Small intestine (tissue), 7 donors: Measurements from ENCODE around the gene TMEM74B. TPM values are rescaled to one million over a fixed set of nuclear protein-coding genes. Genes with fewer than 3 reads are reported as not detected.
A peak's percentile ranks its signal among the peaks of the same experiment; 100 is the strongest.
"Not testable (repeated sequence)": the region's sequence is repeated elsewhere in the genome, so short reads cannot be mapped to it uniquely, and the experiment has no call there.

Experiments used
- DNase-seq, 2 donors: peaks; one replicate each; pipeline versions ENCODE4 v3.0.0 to v3.0.0-alpha.2; 2013
- FAIRE-seq: peaks from 2 replicates; lab custom pipeline; 2012; peaks lifted over from hg19 to GRCh38; lab: Jason Lieb, UNC
- H3K27ac ChIP-seq, 3 donors: one replicate each; pipeline ENCODE4 v1.5.1; 2013; ENCODE audit warnings: low read length in 2 of 3, mild to moderate bottlenecking in 2 of 3, control low read depth in 1 of 3, inconsistent platforms in 1 of 3, low read depth in 1 of 3, moderate library complexity in 1 of 3
- H3K27me3 ChIP-seq, 3 donors: one replicate each; pipeline ENCODE4 v1.6.1; 2013; ENCODE audit warnings: low read length in 3 of 3, inconsistent platforms in 1 of 3; ENCODE audit not compliant: control insufficient read depth in 3 of 3, insufficient read depth in 3 of 3
- H3K36me3 ChIP-seq, 3 donors: one replicate each; pipeline ENCODE4 v1.6.1; 2013; ENCODE audit warnings: low read length in 3 of 3, inconsistent platforms in 1 of 3, low read depth in 1 of 3, mild to moderate bottlenecking in 1 of 3, moderate library complexity in 1 of 3; ENCODE audit not compliant: control insufficient read depth in 3 of 3, insufficient read depth in 2 of 3
- H3K4me1 ChIP-seq, 3 donors: one replicate each; pipeline ENCODE4 v1.6.1; 2013; ENCODE audit warnings: low read length in 2 of 3, inconsistent platforms in 1 of 3, low read depth in 1 of 3, mild to moderate bottlenecking in 1 of 3, moderate library complexity in 1 of 3; ENCODE audit not compliant: control insufficient read depth in 3 of 3, insufficient read depth in 2 of 3
- H3K4me3 ChIP-seq, 3 donors: one replicate each; pipeline ENCODE4 v1.5.1; 2013; ENCODE audit warnings: low read length in 3 of 3, control low read depth in 1 of 3, inconsistent platforms in 1 of 3, low read depth in 1 of 3, mild to moderate bottlenecking in 1 of 3, moderate library complexity in 1 of 3
- H3K9me3 ChIP-seq, 2 donors: one replicate each; pipeline ENCODE4 v1.6.1; 2013; ENCODE audit warnings: low read depth in 1 of 2, low read length in 1 of 2; ENCODE audit not compliant: control insufficient read depth in 2 of 2, insufficient read depth in 1 of 2
- WGBS, 3 donors: extraction: QIAGEN DNeasy Blood & Tissue Kit; methylation state at CpG; one replicate each; pipeline ENCODE4 v1.1.7; 2013; 5-methylcytosine and 5-hydroxymethylcytosine counted together
- polyA plus RNA-seq, 4 donors: library from polyadenylated mRNA; stranded (reverse) in 3 of 4; unstranded in 1 of 4; fragments of 200-250 nt in 3 of 4; fragments of 120-200 nt in 1 of 4; gene quantifications; one replicate each; pipeline versions ENCODE4 v1.2.1 to v1.2.3, GENCODE V29; 2013
- donor health status: healthy with polysubstance abuse.
- donor health status: control.
- donor health status: control.
- donor health status: Bipolar disorder and iron deficiency.
- donor health status: healthy.

The TMEM74B gene
- polyA plus RNA-seq, 4 donors: 10.5 to 68.7 (median 36.1) TPM

DNA sequence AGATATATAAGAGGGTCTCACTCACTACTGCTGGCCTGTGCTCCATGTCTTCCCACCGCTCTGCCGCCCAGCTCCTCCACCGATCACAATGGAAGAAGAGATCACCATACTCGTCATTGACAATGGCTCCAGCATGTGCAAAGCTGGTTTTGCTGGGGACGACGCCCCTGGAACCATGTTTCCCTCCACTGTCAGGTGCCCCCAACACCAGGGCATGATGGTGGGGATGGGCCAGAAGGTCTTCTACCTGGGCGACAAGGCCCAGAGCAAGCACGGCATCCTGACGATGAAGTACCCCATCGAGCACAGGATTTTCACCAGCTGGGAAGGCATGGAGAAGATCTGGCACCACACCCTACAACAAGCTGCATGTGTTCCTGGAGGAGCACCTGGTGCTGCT lies 24.3 kb downstream of the TMEM74B start:
- H3K9me3 ChIP-seq: peaks cover 0 to under 1% of the 10 kb centered on the region in 2 donors
- no peaks in the 10 kb centered on the region for H3K4me1 ChIP-seq
- H3K27ac ChIP-seq: no peak overlapping the region
- WGBS, 3 donors: 97 to 100% (median 98%) methylated on average over 10 of the region's 10 CpGs
- H3K36me3 ChIP-seq: peaks cover 15 to 41% (median 24%) of the 10 kb centered on the region in 3 donors
- H3K27me3 ChIP-seq: no peaks in the 10 kb centered on the region
- DNase-seq (no peak), FAIRE-seq (no peak)
- no peak overlapping the region for H3K4me3 ChIP-seq

DNA sequence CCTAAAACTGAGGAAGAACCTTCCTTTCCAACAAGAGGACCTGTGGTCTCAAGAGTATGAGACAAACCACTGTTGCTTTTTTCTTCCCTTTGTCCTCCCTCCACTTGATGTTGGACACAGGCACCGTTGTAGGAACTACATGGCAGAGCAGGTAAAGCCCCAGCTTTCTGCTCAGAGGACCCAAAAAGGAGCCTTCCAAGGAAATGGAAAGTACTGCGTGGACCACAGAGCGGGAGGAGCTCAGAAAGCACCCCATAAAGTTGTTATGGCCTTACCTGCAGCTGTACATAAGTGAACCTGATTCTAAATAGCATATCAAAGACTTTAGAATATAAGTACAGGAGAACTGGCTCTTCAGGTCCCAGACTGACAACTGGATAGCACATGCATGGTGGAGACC lies 29.4 kb downstream of the TMEM74B start:
- H3K4me3 ChIP-seq: no peak overlapping the region
- DNase-seq (no peak), FAIRE-seq (no peak)
- 96 to 99% (median 98%) methylated on average over 3 of the region's 3 CpGs for WGBS, 3 donors
- H3K27me3 ChIP-seq: no peaks in the 10 kb centered on the region
- H3K4me1 ChIP-seq: no peaks in the 10 kb centered on the region
- H3K9me3 ChIP-seq: peaks cover 0 to 6% of the 10 kb centered on the region in 2 donors
- no peak overlapping the region for H3K27ac ChIP-seq
- H3K36me3 ChIP-seq: peaks cover 5 to 14% (median 9%) of the 10 kb centered on the region in 3 donors

DNA sequence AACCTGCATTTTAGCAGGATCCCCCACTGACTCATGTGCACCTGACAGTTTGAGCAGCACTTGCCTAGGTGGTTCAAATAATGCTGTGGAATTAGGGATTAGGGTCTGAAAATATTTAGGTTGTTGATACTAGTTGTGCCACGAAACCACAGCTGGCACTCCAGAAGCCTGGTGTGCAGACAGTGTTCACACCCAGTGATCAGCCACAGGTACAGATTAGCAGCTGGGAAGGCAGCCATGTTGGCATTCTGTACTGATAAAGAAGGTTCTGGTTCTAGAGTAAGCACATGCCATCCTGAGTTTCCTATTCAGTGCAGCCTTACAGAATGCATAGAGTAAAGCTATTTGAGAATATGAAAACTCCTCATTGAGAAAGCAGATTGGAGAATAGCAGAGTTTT lies 30.1 kb downstream of the TMEM74B start:
- Histone ChIP-seq H3K4me3 (no peak overlapping the region), H3K36me3 (peaks cover 5 to 16% (median 9%) of the 10 kb centered on the region in 3 donors), H3K27me3 (no peaks in the 10 kb centered on the region), H3K27ac (no peak overlapping the region), H3K4me1 (no peaks in the 10 kb centered on the region), H3K9me3 (peaks cover 0 to 6% of the 10 kb centered on the region in 2 donors)
- WGBS, 3 donors: 92 to 93% (median 92%) methylated on average over 1 of the region's 1 CpG
- FAIRE-seq (no peak), DNase-seq (no peak)

DNA sequence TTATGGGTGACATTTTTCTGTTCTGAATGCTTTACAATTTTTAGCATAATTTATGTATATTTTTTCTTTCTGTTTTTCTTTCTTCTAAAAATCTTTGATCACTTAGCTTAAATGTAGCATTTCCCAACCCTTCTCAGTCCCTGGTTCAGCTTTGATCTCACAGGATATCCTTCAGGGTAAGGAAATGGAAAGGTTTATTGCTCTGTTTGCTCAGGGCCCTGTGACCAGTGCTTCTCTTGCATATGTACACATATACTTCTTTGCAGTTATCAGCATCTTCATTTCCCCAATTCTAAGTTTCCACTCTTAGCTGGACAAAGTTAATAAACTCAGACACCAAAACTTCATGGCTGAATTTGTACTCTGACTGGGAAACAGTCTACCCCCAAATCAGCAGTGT lies 30.6 kb downstream of the TMEM74B start:
- DNase-seq: no peak
- peaks cover 0 to 6% of the 10 kb centered on the region in 2 donors for H3K9me3 ChIP-seq
- FAIRE-seq: no peak
- H3K27ac ChIP-seq: no peak overlapping the region
- H3K36me3 ChIP-seq: peaks cover 5 to 18% (median 9%) of the 10 kb centered on the region in 3 donors
- no peaks in the 10 kb centered on the region for H3K27me3 ChIP-seq
- H3K4me3 ChIP-seq: no peak overlapping the region
- no peaks in the 10 kb centered on the region for H3K4me1 ChIP-seq

DNA sequence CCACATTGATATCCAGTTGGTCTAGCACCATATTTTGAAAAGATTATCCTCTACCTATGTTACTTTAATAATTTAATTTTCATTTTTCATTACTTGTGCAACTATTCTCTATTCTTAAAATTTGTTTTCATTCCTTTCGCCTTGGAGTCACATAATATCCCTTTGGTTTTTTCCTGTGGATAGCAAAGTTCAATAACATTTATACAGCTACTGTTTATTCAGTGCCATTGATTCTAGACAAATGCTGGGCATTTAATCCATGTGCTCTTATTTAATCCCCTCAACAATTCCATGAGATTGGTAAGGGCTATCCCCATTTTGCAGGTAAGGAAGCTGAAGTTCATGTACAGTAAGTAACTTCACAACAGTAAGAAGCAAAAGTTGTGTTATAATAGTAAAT lies 33.8 kb downstream of the TMEM74B start:
- Histone ChIP-seq H3K27ac (no peak overlapping the region), H3K4me1 (no peaks in the 10 kb centered on the region), H3K4me3 (no peak overlapping the region), H3K36me3 (peaks cover 12 to 29% (median 21%) of the 10 kb centered on the region in 3 donors), H3K9me3 (peaks cover 0 to 6% of the 10 kb centered on the region in 2 donors), H3K27me3 (no peaks in the 10 kb centered on the region)
- WGBS, 3 donors: 100% methylated on average over 1 of the region's 1 CpG
- no peak for DNase-seq
- FAIRE-seq: peak; percentile 19

DNA sequence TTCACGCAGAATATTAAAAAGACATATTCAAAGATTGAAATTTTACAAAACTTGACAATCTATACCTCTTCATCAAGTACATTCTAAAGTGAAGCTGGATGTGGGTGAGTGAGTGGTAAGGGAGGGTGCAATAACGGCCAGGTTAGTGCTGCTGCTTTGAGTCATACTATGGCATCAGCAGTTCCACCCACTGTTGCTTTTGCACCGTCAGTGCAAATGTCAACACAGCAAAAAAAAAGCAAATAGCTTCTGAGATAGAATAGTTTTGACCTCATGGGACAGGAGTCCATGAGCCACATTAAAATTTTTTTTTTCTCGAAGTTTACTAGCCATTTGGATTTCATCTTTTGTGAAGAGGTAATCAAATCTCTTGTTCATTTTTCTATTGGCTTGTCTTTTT lies 34.6 kb downstream of the TMEM74B start:
- 46 to 59% (median 57%) methylated on average over 4 of the region's 4 CpGs for WGBS, 3 donors
- Histone ChIP-seq H3K36me3 (peaks cover 10 to 31% (median 26%) of the 10 kb centered on the region in 3 donors), H3K27me3 (no peaks in the 10 kb centered on the region), H3K4me3 (no peak overlapping the region), H3K27ac (no peak overlapping the region), H3K9me3 (peaks cover 0 to 3% of the 10 kb centered on the region in 2 donors), H3K4me1 (no peaks in the 10 kb centered on the region)
- FAIRE-seq (no peak), DNase-seq (peak; percentile 51 to 57)

DNA sequence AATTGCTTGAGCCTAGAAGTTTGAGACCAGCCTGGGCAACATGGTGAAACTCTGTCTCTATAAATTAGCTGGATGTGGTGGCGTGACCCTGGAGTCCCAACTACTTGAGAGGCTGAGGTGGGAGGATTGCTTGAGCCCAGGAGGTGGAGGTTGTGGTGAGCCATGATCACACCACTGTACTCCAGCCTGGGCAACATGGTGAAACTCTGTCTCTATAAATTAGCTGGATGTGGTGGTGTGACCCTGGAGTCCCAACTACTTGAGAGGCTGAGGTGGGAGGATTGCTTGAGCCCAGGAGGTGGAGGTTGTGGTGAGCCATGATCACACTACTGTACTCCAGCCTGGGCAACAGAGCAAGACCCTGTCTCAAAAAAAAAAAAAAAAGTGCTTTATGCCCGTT lies 35.0 kb downstream of the TMEM74B start:
- H3K4me3 ChIP-seq, H3K9me3 ChIP-seq, H3K27ac ChIP-seq, H3K27me3 ChIP-seq, FAIRE-seq, DNase-seq, H3K4me1 ChIP-seq: not testable (repeated sequence)
- peaks cover 7 to 31% (median 24%) of the 10 kb centered on the region in 3 donors for H3K36me3 ChIP-seq
- WGBS, 3 donors: 92 to 97% (median 93%) methylated on average over 2 of the region's 2 CpGs

DNA sequence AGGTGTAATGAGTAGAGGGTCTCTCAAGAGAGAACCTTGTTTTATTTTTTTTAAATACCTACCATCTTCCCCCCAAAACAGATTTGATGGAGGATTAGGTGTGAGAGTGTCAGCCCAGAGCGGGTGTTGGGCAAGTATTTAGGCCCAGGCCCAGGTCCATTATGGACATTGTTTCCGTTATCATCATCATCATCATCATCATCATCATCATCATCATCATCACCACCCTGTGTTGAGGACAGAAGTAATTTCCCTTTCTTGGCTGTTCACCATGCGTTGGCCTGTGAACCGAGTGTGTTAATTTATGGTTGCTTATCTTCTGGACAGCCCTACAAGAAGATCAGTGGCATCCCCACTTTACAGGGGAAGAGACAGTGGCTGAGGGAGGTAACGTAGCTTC lies 37.8 kb downstream of the TMEM74B start:
- Histone ChIP-seq H3K36me3 (peaks cover 7 to 33% (median 17%) of the 10 kb centered on the region in 3 donors), H3K4me1 (no peaks in the 10 kb centered on the region), H3K27me3 (no peaks in the 10 kb centered on the region), H3K27ac (no peak overlapping the region), H3K4me3 (no peak overlapping the region), H3K9me3 (no peaks in the 10 kb centered on the region)
- 93 to 96% (median 95%) methylated on average over 5 of the region's 5 CpGs for WGBS, 3 donors
- DNase-seq (no peak), FAIRE-seq (no peak)
